Right lobe of liver (tissue), 6 donors: Measurements from ENCODE around the gene GREB1. TPM values are rescaled to one million over a fixed set of nuclear protein-coding genes. Genes with fewer than 3 reads are reported as not detected.

ENCODE experiments used
- ATAC-seq, 4 donors: fragments of 200-7000 bp; cut with Tn5 transposase; one replicate each; pipeline ENCODE4 v1.9.1; 2020; ENCODE audit warnings: mild to moderate bottlenecking in 4 of 4, moderate library complexity in 4 of 4
- DNase-seq, 3 donors: peaks; one replicate each; pipeline ENCODE4 v3.0.0-alpha.2; 2020
- H3K27ac ChIP-seq, 3 donors: fragments of 200-600 bp; one replicate each; pipeline ENCODE4 v1.8.0; 2022
- H3K27me3 ChIP-seq, 2 donors: fragments of 200-600 bp; one replicate each; pipeline ENCODE4 v1.8.0; 2022
- H3K36me3 ChIP-seq, 4 donors: fragments of 200-600 bp; sonication (generic) in 1 of 4; one replicate each; pipeline versions ENCODE4 v1.5.1 to v1.8.0; 2017 to 2022; ENCODE audit warnings: control low read depth in 1 of 4
- H3K4me1 ChIP-seq, 4 donors: fragments of 200-600 bp; sonication (generic) in 1 of 4; one replicate each; pipeline versions ENCODE4 v1.5.1 to v1.8.0; 2017 to 2022; ENCODE audit warnings: control low read depth in 1 of 4
- H3K4me3 ChIP-seq, 3 donors: fragments of 200-600 bp; one replicate each; pipeline ENCODE4 v1.8.0; 2022
- H3K9me3 ChIP-seq, 4 donors: fragments of 200-600 bp; sonication (generic) in 1 of 4; one replicate each; pipeline versions ENCODE4 v1.5.1 to v1.8.0; 2017 to 2022; ENCODE audit warnings: control low read depth in 1 of 4
- POLR2A ChIP-seq: fragments of 450-650 bp; IDR thresholded peaks from one replicate; pipeline ENCODE4 v1.6.1; 2017; ENCODE audit warnings: antibody characterized with exemption, mild to moderate bottlenecking
- WGBS: methylation state at CpG from one replicate; pipeline ENCODE4 v1.1.6; 2018; ENCODE audit warnings: low coverage, low lambda C conversion rate; ENCODE audit not compliant: insufficient coverage; ENCODE audit errors: missing lambda C conversion rate; 5-methylcytosine and 5-hydroxymethylcytosine counted together
- intact Hi-C, 2 donors: fragments of 100-400 bp; cut with DNase I; formaldehyde crosslinking; loops; one replicate each; pipeline versions ENCODE4 v1.11.2 to v1.14.1; 2022
- total RNA-seq, 6 experiments: library from RNA; depleted of rRNA in 2 of 6; stranded (reverse); fragments of >200 nt in 2 of 6; fragmentation: NEBNext Ultra II Directional in 3 of 6; extraction: Animal tissue kit (Norgen Biotek cat#: 25700) in 3 of 6; gene quantifications; one replicate each; pipeline versions ENCODE4 v1.1.0 to v1.2.4, GENCODE V29; 2016 to 2023
- TF ChIP-seq, protein P1 (sequence below), 4 donors: fragments of 200-600 bp in 3 of 4; fragments of 450-650 bp in 1 of 4; IDR thresholded peaks; one replicate each; pipeline versions ENCODE4 v1.5.1 to v1.8.0; 2016 to 2022; ENCODE audit warnings: antibody characterized with exemption in 4 of 4, mild to moderate bottlenecking in 2 of 4
- donor health status: DM: no; HTN: yes; CAD: no.
- donor health status: DM: no; HTN: no; CAD: no.
- donor health status: DM: no; HTN: no; CAD: no.
- donor health status: DM: no; HTN: yes; CAD: no.
- donor health status: DM: no; HTN: yes; CAD: no.

Gene GREB1
- total RNA-seq, 6 experiments from 2014 or later = 1.6 to 19.5 (median 6.5) TPM

DNA sequence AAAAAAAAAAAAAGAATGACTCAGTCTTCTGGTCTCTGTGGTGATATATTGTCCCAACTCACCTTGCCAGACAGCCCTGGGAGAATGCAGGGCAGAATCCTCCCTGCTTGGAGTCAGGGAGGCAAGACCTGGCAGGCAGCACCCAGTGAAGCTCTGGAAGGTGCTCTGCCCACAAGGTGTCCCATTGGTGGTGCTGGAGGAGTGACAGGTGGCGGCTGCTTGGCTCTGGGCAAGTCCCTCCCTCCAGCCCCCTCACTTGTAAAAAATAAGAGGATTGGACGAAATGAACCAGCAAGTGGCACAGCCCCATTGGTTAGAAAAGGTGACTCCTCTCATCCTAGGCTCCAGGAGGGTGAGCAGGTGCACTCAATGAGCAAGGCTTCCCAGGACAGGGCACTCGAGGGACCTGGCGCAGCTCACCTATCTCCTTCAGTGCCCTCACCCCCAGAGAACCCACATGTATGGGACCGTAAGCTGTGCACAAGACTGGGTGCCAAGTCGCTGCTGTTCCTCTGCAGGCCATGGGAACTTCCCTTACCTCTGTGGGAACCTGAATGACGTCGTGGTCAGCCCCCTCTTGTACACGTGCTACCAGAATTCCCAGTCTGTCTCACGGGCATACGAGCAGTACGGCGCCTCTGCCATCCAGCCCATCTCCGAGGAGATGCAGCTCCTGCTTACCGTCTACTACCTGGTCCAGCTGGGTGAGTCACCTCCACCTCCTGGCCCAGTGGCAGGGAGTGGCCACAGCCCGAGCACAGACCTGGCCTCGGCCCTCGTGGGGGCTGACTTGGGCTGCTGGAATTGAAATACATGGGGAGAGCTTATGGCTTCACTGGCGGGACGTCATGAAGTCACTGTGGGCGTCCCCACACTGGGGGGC is 54.6 kb downstream of the GREB1 start:
- no peak for ATAC-seq
- H3K36me3 ChIP-seq = no peaks in the 10 kb centered on the region
- H3K27ac ChIP-seq = no peak overlapping the region
- intact Hi-C loops = loop anchor here in 1 of 2 donors (5.0 kb wide), 1 partner anchor 106 kb away; no protein-coding TSS in a partner anchor
- no peaks in the 10 kb centered on the region for H3K27me3 ChIP-seq
- no peaks in the 10 kb centered on the region for H3K9me3 ChIP-seq
- no peak overlapping the region for H3K4me3 ChIP-seq
- TF ChIP-seq, protein P1, sequence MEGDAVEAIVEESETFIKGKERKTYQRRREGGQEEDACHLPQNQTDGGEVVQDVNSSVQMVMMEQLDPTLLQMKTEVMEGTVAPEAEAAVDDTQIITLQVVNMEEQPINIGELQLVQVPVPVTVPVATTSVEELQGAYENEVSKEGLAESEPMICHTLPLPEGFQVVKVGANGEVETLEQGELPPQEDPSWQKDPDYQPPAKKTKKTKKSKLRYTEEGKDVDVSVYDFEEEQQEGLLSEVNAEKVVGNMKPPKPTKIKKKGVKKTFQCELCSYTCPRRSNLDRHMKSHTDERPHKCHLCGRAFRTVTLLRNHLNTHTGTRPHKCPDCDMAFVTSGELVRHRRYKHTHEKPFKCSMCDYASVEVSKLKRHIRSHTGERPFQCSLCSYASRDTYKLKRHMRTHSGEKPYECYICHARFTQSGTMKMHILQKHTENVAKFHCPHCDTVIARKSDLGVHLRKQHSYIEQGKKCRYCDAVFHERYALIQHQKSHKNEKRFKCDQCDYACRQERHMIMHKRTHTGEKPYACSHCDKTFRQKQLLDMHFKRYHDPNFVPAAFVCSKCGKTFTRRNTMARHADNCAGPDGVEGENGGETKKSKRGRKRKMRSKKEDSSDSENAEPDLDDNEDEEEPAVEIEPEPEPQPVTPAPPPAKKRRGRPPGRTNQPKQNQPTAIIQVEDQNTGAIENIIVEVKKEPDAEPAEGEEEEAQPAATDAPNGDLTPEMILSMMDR (IDR thresholded peaks at IDR 0.05) = no peak
- TF ChIP-seq POLR2A = no peak
- peak in 1 of 3 donors; percentile 30 for DNase-seq
- H3K4me1 ChIP-seq = no peaks in the 10 kb centered on the region
- no CpG with 5 or more reads among the region's 21 CpGs for WGBS

DNA sequence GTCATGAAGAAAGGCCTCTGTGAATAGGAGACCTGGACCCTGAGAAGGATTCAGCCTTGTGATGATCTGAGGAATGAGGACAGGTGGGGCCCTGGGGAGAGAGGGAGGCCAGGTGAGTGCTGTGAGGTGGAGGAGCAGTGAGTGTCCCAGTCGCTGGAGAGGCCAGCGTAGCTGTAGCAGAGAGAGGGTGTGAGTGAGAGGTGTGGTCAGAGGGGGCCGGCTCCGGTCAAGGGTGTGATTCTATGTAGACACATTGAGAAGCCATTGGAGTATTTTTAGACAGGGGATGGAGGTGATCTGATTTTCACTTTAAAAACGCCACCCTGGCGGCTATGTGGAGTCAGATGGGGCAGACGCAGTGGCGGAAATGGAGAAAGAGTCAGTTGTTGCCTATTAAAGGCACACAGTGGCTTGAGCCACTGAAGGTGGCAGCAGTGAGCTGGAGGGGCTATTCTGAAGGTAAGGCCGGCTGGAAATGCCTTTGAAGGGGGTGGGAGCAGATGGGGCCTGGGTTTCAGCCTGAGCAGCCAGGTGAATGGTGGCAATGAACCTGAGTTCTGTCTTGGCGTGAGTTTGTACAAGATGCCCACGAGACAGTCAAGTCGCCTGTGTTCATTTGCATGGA is 55.6 kb downstream of the GREB1 start:
- Histone ChIP-seq H3K27me3 (no peaks in the 10 kb centered on the region), H3K36me3 (no peaks in the 10 kb centered on the region), H3K27ac (no peak overlapping the region), H3K4me1 (no peaks in the 10 kb centered on the region), H3K4me3 (no peak overlapping the region), H3K9me3 (no peaks in the 10 kb centered on the region)
- peak in 1 of 3 donors; percentile 29 for DNase-seq
- ATAC-seq = no peak
- intact Hi-C loops = loop anchor here in 1 of 2 donors (5.0 kb wide), 1 partner anchor 107 kb away; no protein-coding TSS in a partner anchor
- TF ChIP-seq, protein P1 (IDR thresholded peaks at IDR 0.05) = no peak
- no peak for TF ChIP-seq POLR2A
- WGBS = 79% methylated on average over 11 of the region's 12 CpGs

DNA sequence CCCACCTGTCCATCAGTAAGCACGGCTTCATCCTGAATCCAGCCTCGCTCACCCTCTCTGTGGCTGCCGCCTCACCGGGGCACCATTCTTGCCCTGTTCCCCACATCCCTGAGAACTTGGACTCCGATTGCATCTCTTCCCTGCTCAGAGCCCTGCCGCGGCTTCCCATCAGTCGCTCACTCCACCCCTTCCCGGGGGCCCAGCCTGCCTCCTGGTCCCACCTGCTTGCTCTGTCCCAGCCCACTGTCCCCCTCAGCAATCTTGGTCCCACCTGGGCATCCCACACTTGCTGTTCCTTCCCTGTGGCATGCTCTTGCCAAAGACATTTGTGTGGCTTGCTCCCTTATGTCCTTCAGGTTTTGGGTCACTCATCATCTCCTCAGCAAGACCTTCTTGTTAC is 56.3 kb downstream of the GREB1 start:
- TF ChIP-seq, protein P1 (IDR thresholded peaks at IDR 0.05) = no peak
- no peak for TF ChIP-seq POLR2A
- Histone ChIP-seq H3K9me3 (no peaks in the 10 kb centered on the region), H3K27ac (no peak overlapping the region), H3K4me3 (no peak overlapping the region), H3K4me1 (no peaks in the 10 kb centered on the region), H3K36me3 (no peaks in the 10 kb centered on the region), H3K27me3 (no peaks in the 10 kb centered on the region)
- WGBS = 100% methylated on average over 7 of the region's 9 CpGs
- peak in 1 of 3 donors; percentile 35 for DNase-seq
- intact Hi-C loops = no loop called here
- no peak for ATAC-seq

DNA sequence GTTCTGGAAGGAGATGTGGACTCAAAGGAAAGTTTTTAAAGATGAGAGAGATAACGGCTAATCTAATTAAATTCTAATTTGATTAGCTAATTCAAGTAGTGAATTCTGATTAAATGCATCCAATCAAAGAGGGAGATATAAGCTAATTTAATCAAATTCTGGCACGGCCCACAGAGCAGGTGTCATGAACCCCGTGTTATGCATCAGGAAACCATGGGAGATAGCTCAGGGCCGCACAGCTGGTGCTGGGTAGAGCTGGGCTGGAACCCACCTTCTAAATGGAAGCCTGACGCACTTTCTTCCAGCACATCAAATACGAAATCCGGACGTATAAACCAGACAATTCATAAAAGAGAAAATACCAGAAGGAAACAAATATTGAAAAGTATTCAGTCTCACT is 57.2 kb downstream of the GREB1 start:
- DNase-seq (peak in 1 of 3 donors; percentile 5), ATAC-seq (no peak)
- Histone ChIP-seq H3K4me1 (no peaks in the 10 kb centered on the region), H3K36me3 (no peaks in the 10 kb centered on the region), H3K9me3 (no peaks in the 10 kb centered on the region), H3K27ac (no peak overlapping the region), H3K27me3 (no peaks in the 10 kb centered on the region), H3K4me3 (no peak overlapping the region)
- WGBS = 96% methylated on average over 7 of the region's 8 CpGs
- TF ChIP-seq, protein P1 (IDR thresholded peaks at IDR 0.05) = no peak
- TF ChIP-seq POLR2A = no peak
- intact Hi-C loops = no loop called here
